RWPE2 (cell line): ENCODE measurements around the gene KIAA1958.
"Not testable (repeated sequence)": the region's sequence is repeated elsewhere in the genome, so short reads cannot be mapped to it uniquely, and the experiment has no call there.

Experiments
- ATAC-seq: fragments of 200-7000 bp; cut with Tn5 transposase; 3 replicates; pipeline ENCODE4 v1.9.1; 2021; ENCODE audit warnings: low read depth
- DNase-seq: peaks from one replicate; pipeline ENCODE4 v3.0.0-alpha.2; 2020; ENCODE audit warnings: low spot score
- H3K27ac ChIP-seq: fragments of 450-650 bp; 2 replicates; pipeline ENCODE4 v1.5.1; 2017; ENCODE audit warnings: mild to moderate bottlenecking; ENCODE audit not compliant: poor library complexity, severe bottlenecking
- H3K27me3 ChIP-seq: fragments of 250-450 bp; sonication (Bioruptor Pico); 2 replicates; pipeline ENCODE4 v1.5.1; 2021; ENCODE audit warnings: mild to moderate bottlenecking, moderate library complexity; ENCODE audit not compliant: insufficient read depth, poor library complexity, severe bottlenecking
- H3K36me3 ChIP-seq: fragments of 250-450 bp; sonication (Bioruptor Pico); 2 replicates; pipeline ENCODE4 v1.5.1; 2020; ENCODE audit warnings: low read depth, mild to moderate bottlenecking, moderate library complexity
- H3K4me1 ChIP-seq: fragments of 250-450 bp; sonication (Bioruptor Pico); 2 replicates; pipeline ENCODE4 v1.5.1; 2021; ENCODE audit warnings: mild to moderate bottlenecking, moderate library complexity; ENCODE audit not compliant: insufficient read depth, poor library complexity, severe bottlenecking
- H3K4me3 ChIP-seq: fragments of 250-450 bp; sonication (Bioruptor Pico); 2 replicates; pipeline ENCODE4 v1.5.1; 2021; ENCODE audit warnings: mild to moderate bottlenecking, moderate library complexity; ENCODE audit not compliant: severe bottlenecking
- H3K9me3 ChIP-seq: fragments of 250-450 bp; sonication (Bioruptor Pico); 2 replicates; pipeline ENCODE4 v1.5.1; 2021; ENCODE audit warnings: mild to moderate bottlenecking, moderate library complexity; ENCODE audit not compliant: severe bottlenecking
- CTCF ChIP-seq: fragments of 450-650 bp; IDR thresholded peaks from one replicate; pipeline ENCODE4 v1.5.1; 2017; ENCODE audit warnings: mild to moderate bottlenecking, moderate library complexity; ENCODE audit not compliant: poor library complexity, severe bottlenecking

KIAA1958 gene

GRCh38 chr9:112582371-112583262 lies 96.0 kb downstream of the KIAA1958 start:
- TF ChIP-seq CTCF = no peak
- H3K4me1 ChIP-seq = no peaks in the 10 kb centered on the region
- H3K4me3 ChIP-seq = no peak overlapping the region
- no peaks in the 10 kb centered on the region for H3K9me3 ChIP-seq
- H3K27me3 ChIP-seq = no peaks in the 10 kb centered on the region
- no peak for ATAC-seq
- H3K36me3 ChIP-seq = no peaks in the 10 kb centered on the region
- H3K27ac ChIP-seq = no peak overlapping the region
- DNase-seq = no peak

GRCh38 chr9:112586599-112587155 lies 100.0 kb downstream of the KIAA1958 start:
- no peak for TF ChIP-seq CTCF
- Histone ChIP-seq H3K27me3 (no peaks in the 10 kb centered on the region), H3K9me3 (no peaks in the 10 kb centered on the region), H3K27ac (no peak overlapping the region), H3K4me1 (no peaks in the 10 kb centered on the region), H3K4me3 (no peak overlapping the region), H3K36me3 (no peaks in the 10 kb centered on the region)
- no peak for DNase-seq
- ATAC-seq = no peak

- not testable (repeated sequence) for ATAC-seq, H3K4me1 ChIP-seq, H3K9me3 ChIP-seq, DNase-seq, H3K27ac ChIP-seq, H3K36me3 ChIP-seq, H3K27me3 ChIP-seq, H3K4me3 ChIP-seq
Observed at GRCh38 chr9:112591875-112592274, 105.2 kb downstream of the KIAA1958 start.

GRCh38 chr9:112599732-112600131 lies 113.1 kb downstream of the KIAA1958 start:
- H3K36me3 ChIP-seq = no peaks in the 10 kb centered on the region
- no peak overlapping the region for H3K27ac ChIP-seq
- H3K4me3 ChIP-seq = no peak overlapping the region
- no peak for ATAC-seq
- no peaks in the 10 kb centered on the region for H3K9me3 ChIP-seq
- DNase-seq = no peak
- no peaks in the 10 kb centered on the region for H3K27me3 ChIP-seq
- H3K4me1 ChIP-seq = no peaks in the 10 kb centered on the region
- no peak for TF ChIP-seq CTCF

GRCh38 chr9:112601636-112602035 lies 115.0 kb downstream of the KIAA1958 start:
- H3K36me3 ChIP-seq = no peaks in the 10 kb centered on the region
- peak; percentile 40; the same call in 2 of the 3 replicates for ATAC-seq

More at GRCh38 chr9:112601636-112602035, 115.0 kb downstream of the KIAA1958 start:
- TF ChIP-seq CTCF = no peak
- no peaks in the 10 kb centered on the region for H3K4me1 ChIP-seq
- DNase-seq = no peak
- H3K9me3 ChIP-seq = no peaks in the 10 kb centered on the region
- no peak overlapping the region for H3K4me3 ChIP-seq
- H3K27me3 ChIP-seq = no peaks in the 10 kb centered on the region
- H3K27ac ChIP-seq = no peak overlapping the region
